ENCODE data around the gene CTSF. TPM values are rescaled to one million over a fixed set of nuclear protein-coding genes. Genes with fewer than 3 reads are reported as not detected.
A peak's percentile ranks its signal among the peaks of the same experiment; 100 is the strongest.

Gene CTSF
- 21.0 and 25.1 TPM in 2 replicates for total RNA-seq

DNA sequence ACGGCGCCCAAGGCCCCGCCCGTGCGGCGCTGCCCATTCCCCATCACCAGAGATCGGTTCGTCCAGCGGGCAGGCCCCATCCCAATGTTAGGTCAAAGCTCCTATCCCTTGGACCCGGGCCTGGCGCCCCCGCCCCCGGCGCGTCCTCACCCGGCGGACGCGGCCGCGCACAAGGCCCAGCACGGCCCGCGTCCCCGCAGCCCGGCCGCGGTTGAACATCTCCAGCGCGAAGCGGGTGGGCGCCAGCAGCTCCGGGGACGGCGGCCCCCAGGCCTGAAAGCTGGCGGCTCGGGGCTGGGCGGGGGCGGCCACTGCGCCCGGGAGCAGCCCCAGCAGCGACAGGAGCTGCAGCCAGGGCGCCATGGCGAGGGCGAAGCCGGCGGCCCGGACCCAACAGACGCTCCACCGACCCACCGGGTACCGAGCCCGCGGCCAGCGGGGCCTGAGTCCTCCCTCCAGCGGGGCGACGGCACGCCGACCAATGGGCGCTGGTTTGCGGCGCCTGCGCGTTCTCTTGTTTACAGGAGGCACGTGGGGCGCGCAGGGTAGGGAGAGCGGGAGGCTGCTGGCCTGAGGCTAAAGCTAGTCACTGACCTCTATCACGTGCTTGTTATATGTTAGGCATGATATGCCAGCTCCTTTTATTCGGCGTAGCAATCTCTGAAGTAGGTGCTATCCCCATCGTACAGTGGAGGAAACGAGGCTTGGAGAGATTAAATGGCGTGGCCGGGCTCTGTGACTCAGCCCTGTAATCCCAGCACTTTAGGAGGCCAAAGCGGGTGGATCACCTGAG lies at the start of gene CTSF:
TSS of gene CTSF (minus strand) at position 483 of the 793 bp plus-strand sequence. CDS start at position 363, 120 bp downstream.
- TF ChIP-seq, protein P1, sequence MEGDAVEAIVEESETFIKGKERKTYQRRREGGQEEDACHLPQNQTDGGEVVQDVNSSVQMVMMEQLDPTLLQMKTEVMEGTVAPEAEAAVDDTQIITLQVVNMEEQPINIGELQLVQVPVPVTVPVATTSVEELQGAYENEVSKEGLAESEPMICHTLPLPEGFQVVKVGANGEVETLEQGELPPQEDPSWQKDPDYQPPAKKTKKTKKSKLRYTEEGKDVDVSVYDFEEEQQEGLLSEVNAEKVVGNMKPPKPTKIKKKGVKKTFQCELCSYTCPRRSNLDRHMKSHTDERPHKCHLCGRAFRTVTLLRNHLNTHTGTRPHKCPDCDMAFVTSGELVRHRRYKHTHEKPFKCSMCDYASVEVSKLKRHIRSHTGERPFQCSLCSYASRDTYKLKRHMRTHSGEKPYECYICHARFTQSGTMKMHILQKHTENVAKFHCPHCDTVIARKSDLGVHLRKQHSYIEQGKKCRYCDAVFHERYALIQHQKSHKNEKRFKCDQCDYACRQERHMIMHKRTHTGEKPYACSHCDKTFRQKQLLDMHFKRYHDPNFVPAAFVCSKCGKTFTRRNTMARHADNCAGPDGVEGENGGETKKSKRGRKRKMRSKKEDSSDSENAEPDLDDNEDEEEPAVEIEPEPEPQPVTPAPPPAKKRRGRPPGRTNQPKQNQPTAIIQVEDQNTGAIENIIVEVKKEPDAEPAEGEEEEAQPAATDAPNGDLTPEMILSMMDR (IDR thresholded peaks at IDR 0.05; ENCODE audit: insufficient read depth, low read length, poor library complexity, severe bottlenecking), result no peak
- no peaks in the 10 kb centered on the region for H3K36me3 ChIP-seq (ENCODE audit: control insufficient read depth, insufficient read depth, low read length)

DNA sequence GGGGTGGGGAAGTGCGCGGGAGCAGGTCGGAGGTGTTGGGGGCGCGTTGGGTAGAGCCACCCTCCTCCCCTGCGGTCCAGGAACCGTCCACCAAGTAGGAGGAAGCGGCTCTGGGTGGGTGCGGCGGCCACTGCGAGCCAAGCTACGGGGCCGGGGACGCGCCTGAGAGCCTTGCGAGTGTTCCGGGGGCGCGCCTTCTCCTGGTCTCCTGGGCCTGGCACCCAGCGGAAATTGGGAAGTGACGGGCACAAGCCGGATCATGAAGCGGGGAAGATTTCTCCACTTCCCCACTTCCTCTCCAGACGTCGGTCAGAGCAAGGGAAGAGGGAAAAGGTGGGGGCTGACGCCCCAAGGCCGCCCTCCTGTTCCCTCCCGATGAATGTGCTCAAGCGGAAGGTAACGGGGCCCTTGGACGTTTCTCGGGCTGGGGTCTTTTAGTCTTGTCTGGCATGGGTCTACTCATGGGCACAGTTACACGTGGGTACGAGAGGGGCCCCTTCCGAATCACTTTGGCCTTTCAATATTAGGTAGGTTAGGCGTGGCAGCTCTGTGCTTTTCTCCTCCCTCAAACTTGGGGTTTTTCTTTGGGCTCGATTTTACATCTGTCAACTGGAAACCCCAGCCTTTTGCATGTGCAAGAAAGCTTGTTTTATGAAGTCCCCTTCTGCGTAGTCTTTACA lies 48.9 kb upstream of the CTSF start:
- Histone ChIP-seq H3K36me3 (ENCODE audit: control insufficient read depth, insufficient read depth, low read length) (no peaks in the 10 kb centered on the region), H3K27me3 (ENCODE audit: control insufficient read depth, insufficient read depth, low read length) (no peaks in the 10 kb centered on the region), H3K4me3 (ENCODE audit: low read depth, low read length) (peak overlapping the region; percentile 88)
- TF ChIP-seq, protein P1 (IDR thresholded peaks at IDR 0.05; ENCODE audit: insufficient read depth, low read length, poor library complexity, severe bottlenecking), result no peak
- DNase-seq (ENCODE audit: low read depth), result no peak

More for the DNA sequence above, at the start of gene CTSF:
- DNase-seq (ENCODE audit: low read depth), result no peak
- Histone ChIP-seq H3K27me3 (ENCODE audit: control insufficient read depth, insufficient read depth, low read length) (peaks cover 8% of the 10 kb centered on the region), H3K4me3 (ENCODE audit: low read depth, low read length) (peak within 1 kb of the TSS; percentile 38)

DNA sequence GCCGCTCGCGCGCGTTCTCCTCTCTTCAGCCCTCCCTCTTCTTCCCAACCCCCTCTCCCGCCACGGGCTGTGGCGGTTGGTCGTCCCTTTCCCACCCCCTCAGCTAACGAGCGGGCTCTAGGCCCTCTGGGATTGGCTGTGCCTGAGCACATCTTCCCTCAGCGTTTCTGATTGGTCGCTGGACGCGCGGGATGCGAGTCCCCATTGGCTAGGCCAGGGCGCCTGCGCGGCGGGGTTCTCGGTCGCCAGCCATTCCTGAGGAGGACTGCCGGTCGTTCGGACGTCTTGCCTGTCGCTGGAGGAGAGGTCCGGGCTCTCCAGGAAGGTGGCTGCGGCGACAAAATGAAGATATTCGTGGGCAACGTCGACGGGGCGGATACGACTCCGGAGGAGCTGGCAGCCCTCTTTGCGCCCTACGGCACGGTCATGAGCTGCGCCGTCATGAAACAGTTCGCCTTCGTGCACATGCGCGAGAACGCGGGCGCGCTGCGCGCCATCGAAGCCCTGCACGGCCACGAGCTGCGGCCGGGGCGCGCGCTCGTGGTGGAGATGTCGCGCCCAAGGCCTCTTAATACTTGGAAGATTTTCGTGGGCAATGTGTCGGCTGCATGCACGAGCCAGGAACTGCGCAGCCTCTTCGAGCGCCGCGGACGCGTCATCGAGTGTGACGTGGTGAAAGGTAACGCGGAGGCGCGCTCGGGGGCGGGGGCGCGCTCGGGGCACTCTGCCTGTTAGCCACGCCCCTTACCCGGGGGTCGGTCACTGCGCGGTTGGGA lies 48.2 kb upstream of the CTSF start, which contains the start of gene RBM14:
TSS of gene RBM14 (plus strand) at position 252 of the 776 bp plus-strand sequence. CDS start at position 343, 91 bp downstream.
- TF ChIP-seq, protein P1 (IDR thresholded peaks at IDR 0.05; ENCODE audit: insufficient read depth, low read length, poor library complexity, severe bottlenecking), result no peak
- peak within 1 kb of the TSS; percentile 88 for H3K4me3 ChIP-seq (ENCODE audit: low read depth, low read length)
- no peaks in the 10 kb centered on the region for H3K36me3 ChIP-seq (ENCODE audit: control insufficient read depth, insufficient read depth, low read length)
- DNase-seq (ENCODE audit: low read depth), result peak; percentile 93
- no peaks in the 10 kb centered on the region for H3K27me3 ChIP-seq (ENCODE audit: control insufficient read depth, insufficient read depth, low read length)

DNA sequence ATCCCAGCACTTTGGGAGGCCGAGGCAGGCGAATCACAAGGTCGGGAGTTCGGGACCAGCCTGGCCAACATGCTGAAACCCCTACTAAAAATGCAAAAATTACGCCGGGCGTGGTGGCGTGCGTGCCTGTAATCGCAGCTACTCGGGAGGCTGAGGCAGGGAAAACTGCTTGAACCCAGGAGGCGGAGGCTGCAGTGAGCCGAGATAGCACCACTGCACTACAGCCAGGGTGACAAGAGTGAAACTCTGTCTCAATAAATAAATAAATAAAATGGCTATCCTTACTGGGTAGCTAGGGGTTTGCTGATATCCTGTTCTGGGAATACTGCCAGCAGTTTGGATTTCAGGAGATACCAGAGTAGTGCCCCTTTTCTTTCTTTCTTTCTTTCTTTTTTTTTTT lies 45.7 kb upstream of the CTSF start:
- Histone ChIP-seq H3K4me3 (ENCODE audit: low read depth, low read length) (no peak overlapping the region), H3K27me3 (ENCODE audit: control insufficient read depth, insufficient read depth, low read length) (no peaks in the 10 kb centered on the region), H3K36me3 (ENCODE audit: control insufficient read depth, insufficient read depth, low read length) (no peaks in the 10 kb centered on the region)
- no peak for DNase-seq (ENCODE audit: low read depth)
- TF ChIP-seq, protein P1 (IDR thresholded peaks at IDR 0.05; ENCODE audit: insufficient read depth, low read length, poor library complexity, severe bottlenecking), result no peak

DNA sequence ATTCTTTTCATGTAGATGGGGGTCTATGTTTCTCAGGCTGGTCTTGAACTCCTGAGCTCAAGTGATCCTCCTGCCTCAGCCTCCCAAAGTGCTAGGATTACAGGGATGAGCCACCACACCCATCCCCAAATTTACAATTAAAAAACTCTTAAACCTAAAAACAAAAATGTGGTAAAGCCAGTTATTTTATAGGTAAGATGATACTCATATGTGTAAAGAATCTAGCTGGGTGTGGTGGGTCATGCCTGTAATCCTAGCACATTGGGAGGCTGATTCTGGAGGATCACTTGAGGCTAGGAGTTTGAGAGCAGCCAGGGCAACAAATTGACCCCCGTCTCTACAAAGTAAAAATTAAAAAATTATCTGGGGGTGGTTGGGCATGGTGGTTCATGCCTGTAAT lies 44.1 kb upstream of the CTSF start:
- H3K36me3 ChIP-seq (ENCODE audit: control insufficient read depth, insufficient read depth, low read length), result no peaks in the 10 kb centered on the region
- TF ChIP-seq, protein P1 (IDR thresholded peaks at IDR 0.05; ENCODE audit: insufficient read depth, low read length, poor library complexity, severe bottlenecking), result no peak
- H3K4me3 ChIP-seq (ENCODE audit: low read depth, low read length), result no peak overlapping the region
- H3K27me3 ChIP-seq (ENCODE audit: control insufficient read depth, insufficient read depth, low read length), result no peaks in the 10 kb centered on the region
- DNase-seq (ENCODE audit: low read depth), result no peak
